GM21723 (cell line): ENCODE measurements around the gene TMEM185B.
"Not testable (repeated sequence)": the region's sequence is repeated elsewhere in the genome, so short reads cannot be mapped to it uniquely, and the experiment has no call there.

Experiments used
- ATAC-seq: cut with Tn5 transposase; IDR thresholded peaks from one replicate; pipeline ENCODE4 v1.9.1; 2021; ENCODE audit warnings: mild to moderate bottlenecking, moderate library complexity; ENCODE audit not compliant: unreplicated experiment

Gene TMEM185B

DNA sequence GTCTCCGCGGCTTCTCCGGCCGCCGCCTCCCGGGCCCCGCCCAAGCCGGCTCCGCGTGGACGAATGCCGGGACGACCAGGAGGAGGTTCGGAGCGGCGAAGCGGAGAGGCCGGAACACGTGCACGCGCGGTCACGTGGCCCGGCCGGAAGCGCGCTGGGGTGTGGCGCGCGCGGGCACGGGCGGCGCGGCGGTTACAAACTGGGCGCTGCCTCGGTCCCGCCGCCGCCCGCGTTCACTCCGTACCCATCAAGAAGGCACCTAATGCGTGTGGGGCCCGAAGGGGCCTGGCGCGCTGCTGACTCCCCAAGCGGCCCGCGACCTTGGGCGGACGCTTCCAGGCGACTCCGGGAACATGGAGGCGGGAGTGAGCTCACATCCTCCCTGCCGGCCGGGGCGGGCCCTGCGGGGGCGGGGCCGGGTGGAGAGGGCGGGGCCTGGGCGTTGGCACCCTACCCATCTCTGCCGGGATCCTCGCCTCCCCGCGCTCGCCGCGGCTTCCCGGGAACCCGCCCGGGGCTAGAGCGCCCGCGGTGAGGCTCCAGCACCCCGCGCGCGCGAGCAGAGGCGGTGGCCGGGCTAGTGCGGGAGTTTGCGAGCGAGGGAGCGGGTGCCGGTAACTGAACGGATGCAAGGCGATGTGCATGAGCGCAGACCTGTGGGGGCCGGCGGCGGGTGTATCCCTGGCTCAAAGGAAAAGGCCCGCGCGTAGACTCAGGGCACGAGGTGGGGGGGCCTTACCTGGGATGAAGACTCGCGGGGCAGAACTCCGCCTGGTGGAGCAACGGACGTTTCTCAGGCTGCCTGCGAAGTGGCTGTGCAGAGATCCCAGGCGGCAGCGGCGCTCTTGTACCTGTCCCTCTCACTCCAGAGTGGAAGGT lies at the start of gene TMEM185B:
Gene TMEM185B (minus strand): TSS at position 367 of the 879 bp plus-strand sequence. CDS start 424 bp downstream, outside the sequence.
- ATAC-seq: peak; percentile 94

DNA sequence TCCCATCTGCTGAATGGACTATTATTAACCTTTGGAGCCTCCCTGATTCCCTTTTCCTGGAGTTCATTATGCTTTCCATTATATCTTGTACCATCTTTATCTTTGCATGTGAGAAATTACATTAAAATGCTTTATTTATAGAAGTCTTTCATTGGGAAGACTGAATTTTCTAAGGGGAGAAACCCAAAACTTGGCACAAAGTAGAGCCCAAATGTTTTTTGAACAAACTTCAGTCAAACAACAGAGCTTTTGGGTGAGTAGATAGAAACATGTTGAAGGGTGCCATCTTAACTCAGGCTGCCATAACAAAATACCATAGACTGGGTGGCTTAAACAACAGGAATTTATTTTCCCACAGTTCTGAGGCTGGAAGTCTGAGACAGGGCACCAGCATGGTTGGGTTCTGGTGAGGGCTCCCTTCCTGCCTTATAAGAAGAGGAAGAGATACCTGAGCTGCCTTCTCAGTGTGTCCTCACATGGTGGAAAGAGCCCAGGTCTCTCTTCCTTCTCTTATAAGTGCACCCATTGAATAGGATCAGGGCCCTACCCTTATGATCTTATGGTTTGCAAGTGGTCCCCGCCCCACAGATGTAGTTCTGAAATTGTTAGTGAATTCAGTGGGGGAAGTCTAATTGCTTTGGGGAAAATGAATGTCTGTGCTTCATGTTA lies 48.6 kb upstream of the TMEM185B start:
- no peak for ATAC-seq

DNA sequence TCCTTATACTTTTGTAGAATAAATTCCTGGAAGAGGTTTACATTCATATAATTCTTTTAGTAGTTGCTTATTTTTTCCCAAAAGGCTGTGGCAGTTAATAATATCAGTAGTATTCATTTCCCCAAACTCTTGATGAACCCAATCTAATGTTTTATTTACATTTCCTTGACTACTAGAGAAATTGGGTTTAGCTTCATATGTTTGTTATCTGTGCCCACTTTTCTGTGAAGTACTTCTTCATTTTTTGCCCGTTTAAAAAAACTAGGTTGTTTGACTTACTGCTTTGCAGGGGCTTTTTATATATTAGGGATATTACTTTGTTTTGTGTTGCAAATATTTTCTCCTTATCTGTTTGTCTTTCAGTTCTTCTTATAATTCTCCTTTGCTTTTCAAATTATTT lies 46.6 kb upstream of the TMEM185B start:
- no peak for ATAC-seq

DNA sequence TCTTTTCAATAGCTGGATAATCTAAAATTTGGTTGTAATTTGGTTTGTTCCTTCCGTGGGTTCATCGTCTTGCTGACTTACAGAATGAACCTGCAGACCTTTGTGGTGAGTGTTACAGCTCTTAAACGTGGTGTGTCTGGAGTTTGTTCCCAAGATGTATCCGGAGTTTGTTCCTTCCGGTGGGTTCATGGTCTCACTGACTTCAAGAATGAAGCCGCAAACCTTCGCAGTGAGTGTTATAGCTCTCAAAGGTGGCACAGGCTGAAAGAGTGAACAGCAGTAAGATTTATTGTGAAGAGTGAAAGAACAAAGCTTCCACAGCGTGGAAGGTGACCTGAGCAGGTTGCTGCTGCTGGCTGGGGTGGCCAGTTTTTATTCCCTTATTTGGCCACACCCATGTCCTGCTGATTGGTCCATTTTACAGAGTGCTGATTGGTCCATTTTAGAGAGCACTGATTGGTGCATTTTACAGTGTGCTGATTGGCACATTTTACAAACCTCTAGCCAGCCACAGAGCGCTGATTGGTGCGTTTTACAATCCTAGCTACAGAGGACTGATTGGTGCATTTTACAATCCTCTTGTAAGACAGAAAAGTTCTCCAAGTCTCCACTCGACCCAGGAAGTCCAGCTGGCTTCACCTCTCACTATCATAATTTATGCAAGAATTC lies 46.0 kb upstream of the TMEM185B start:
- no peak for ATAC-seq

DNA sequence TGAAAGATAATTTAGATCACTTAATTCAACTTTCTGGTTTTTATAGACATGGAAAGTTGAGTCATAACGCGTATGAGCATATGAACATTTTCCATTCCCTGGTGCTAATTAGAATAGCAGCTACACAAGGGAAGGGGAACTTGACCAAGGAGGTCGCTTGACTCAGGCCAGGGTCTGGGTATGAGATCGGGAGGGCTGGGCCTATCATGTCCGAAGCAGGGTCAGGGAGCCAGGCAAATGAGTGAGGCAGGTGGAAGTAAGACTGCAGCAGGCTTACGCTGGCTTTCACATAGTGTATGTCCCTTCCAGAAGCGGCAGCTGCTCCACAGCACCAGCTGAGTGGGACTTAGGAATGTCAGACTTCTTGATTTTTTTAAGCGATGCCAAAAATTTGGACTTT lies 44.1 kb upstream of the TMEM185B start:
- no peak for ATAC-seq

DNA sequence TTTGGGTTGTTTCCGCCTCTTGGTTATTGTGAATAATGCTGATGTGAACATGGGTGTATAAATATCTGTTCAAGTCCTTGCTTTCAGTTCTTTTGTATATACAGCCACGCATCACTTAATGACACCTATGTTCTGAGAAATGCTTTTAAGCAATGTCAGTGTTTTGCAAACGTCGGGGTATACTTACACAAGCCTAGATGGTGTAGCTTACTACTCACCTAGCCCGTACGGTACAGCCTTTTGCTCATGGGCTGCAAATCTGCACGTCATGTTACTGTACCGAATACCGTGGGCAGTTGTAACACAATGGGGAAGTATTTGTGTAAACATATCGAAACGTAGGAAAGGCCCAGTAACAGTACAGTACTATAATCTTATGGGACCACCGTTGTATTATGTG lies 41.8 kb upstream of the TMEM185B start:
- ATAC-seq: peak; percentile 51

DNA sequence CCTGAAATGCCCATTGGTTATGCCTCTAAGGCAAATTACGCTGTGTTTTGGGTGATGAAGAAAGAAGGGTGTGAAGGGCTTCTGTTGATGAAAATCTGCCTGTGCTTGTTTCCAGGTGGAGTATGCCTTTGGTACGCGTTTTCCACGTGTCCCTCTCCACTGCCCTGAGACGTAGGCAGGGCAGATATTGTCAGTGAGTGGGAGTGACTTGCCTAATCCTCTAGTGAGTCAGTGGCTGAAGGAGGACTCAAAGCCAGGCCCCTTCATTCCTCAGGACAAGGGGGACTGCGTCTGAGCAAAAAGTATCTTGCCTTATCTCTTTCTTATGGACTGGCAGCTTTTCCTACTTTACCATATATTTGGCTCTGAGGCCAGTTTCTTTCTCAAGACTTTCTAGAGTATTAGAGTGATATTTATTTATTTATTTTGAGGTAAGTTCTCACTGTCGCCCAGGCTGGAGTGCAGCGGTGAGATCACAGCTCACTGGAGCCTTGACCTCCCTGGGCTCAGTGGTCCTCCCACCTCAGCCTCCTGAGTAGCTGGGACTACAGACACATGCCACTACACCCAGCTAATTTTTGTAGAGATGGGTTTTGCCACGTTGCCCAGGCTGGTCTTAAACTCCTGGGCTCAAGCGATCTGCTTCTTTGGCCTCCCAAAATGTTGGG lies 39.7 kb upstream of the TMEM185B start:
- ATAC-seq: no peak

DNA sequence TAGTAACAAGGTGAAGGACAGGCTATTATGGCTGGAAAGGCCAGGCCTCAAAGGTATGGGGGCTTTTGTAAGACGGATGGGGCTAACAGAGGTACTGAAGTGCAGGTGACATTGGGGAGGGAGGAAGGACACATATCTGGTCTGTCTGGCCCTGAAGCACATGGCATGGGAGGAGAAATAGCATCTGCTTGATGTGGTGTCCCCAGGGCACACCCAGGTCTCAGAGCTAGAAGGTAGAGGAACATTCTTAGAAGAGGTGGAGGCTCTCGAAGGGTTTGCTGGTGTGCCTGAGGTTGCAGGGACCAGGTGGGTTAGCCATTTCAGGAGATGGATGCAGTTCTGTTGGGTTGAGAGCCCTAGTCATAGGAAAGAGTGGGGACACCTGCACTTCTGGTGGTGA lies 39.0 kb upstream of the TMEM185B start:
- ATAC-seq: no peak

DNA sequence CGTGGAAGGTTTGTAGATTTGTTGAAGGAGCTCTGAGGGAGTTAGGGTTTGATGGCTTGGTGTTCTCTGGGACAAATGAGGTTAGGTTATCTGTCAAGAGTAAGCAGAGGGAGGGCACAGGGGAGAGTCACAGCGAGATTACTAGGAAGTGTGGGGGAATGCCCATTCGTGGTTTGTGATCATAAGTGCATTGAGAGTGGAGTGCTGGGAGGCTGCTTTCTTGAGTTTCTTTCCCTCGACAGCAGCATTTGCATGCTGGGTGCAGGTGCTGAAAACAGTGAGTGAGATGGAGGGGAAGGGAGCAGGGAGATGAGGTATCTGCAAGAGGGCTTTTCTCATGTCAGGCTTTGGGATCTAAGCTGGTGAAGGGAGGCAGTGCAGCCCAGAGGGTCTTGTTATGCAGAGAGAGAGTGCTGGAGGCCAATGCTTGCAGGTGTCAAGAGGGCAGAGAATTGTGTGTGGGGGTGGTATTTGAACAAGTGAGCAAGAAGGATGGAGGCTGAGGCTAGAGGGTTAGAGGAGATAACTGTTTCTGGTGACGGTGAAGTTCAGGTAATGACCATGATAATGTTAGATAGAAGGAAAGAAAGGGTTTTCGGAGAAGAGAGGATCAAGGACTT lies 38.3 kb upstream of the TMEM185B start:
- ATAC-seq: peak; percentile 81

DNA sequence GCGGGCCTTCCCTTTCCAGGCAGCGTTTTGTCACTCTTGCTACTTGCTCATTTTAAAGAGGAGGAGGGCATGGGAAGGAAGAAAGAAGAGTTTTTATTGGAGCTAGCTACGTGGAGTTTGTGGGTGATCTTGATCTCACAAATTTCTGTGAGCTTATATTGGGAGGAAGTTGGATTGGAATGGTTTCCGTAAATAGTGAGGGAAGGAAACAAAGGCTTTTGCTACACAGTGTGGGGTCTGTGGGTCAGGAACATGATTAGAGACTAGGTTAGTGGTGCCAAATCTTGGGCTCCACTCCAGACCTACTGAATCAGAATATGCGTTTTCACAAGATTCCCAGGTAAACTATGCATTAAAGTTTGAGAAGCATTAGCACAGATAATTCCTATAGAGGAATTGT lies 37.5 kb upstream of the TMEM185B start:
- no peak for ATAC-seq

DNA sequence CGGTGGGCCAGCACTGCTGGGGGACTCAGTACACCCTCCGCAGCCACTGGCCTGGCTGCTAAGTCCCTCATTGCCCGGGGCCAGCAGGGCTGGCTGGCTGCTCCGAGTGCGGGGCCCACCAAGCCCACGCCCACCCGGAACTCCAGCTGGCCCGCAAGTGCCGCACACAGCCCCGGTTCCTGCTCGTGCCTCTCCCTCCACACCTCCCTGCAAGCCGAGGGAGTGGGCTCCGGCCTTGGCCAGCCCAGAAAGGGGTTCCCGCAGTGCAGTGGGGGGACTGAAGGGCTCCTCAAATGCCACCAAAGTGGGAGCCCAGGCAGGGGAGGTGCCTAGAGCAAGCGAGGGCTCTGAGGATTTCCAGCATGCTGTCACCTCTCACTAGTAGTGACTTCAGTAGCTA lies 36.7 kb upstream of the TMEM185B start:
- ATAC-seq: not testable (repeated sequence)

DNA sequence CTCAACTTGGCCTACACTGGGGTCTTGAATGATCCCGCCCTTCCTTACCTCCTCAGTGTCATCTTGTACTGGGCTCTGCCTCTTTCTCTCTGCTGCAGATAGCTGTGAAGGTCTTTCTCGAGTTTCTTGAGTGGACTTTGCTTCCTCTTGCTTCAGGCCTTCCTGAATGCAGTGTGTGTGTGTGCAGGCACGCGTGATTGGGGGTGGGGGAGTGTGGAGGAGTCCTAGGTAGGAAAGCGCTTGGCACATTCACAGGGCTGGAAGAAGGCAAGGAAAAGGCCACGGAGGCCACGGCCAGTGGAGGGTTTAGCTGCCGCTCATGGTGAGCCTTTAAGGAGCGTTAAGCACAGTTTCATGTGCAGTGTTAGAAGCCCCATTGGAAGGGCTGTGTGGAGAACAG lies 35.0 kb upstream of the TMEM185B start:
- no peak for ATAC-seq

DNA sequence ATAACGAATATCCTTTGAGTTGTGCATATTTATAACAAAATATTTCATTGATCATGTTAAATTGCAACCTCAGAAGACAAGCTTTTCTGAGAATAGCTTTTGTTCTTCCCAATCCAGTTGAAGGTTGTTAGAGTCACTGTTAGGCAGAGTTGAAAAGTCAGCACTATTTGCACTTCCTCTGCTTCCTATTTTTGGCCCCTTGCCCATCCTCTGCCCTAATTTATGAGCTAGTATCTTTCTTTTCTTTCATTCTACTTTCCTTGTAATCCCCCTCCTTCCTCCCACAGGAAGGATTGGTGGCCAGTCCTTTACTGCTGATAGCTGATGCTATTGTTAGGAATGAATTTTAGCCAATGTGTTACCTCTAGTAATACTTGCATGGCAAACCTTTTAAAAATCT lies 34.3 kb upstream of the TMEM185B start:
- ATAC-seq: no peak

DNA sequence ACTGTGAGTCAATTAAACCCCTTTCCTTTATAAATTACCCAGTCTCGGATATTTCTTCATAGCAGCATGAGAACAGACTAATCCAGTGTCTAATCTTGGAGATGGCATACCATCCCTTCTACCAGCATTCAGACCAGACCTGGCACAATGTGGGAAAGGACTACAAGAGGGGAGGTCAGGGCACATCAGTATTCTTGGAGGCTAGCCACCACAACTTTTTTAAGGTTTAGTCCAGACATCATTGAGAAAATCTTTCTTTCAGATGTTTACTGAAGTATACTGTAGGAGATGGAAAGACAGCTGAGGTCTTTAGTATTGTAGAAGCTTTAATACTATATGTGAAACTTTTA lies 33.4 kb upstream of the TMEM185B start:
- no peak for ATAC-seq

DNA sequence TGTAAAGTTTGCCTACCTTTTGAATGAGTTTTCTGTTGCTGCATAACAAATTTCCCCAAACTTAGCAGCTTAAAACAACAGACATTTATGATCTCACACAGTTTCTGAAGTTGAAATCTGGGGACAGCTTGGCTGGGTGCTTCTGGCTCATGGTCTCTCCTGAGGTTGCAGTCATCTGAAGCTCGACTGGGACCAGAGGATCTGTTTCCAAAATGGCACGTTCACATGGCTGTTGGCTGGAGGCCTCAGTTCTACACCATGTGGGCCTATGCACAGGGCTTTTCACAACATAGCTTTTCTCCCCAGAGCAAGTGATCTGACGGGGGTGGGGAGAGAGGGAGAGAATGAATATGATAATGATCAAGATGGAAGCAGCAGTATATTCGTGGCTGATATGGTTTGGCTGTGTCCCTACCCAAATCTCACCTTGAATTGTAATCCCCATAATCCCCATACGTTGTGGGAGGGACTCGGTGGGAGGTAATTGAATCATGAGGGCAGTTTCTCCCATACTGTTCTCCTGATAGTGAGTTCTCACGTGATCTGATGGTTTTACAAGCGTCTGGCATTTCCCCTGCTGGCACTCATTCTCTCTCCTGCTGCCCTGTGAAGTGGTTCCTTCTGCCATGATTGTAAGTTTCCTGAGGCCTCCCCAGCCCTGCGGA lies 32.9 kb upstream of the TMEM185B start:
- no peak for ATAC-seq

DNA sequence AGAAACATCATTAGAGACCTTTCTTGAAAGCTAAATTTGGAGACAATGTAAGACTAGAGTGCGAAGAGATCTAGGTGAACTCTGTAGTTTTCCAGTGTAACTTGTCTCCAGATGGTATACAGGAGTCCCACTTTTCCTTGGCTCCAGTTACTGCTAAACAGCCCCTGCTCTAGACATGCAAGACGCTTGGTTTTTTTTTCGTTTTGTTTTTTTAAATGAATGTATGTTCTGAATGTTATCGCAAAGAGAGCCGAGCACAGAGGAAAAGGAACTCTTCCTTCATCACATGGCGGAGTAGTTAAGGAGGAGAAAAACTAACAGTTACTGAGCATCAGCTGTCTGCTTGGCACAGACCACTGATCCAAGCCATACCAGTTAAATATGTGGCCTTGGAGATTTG lies 31.9 kb upstream of the TMEM185B start:
- ATAC-seq: no peak

DNA sequence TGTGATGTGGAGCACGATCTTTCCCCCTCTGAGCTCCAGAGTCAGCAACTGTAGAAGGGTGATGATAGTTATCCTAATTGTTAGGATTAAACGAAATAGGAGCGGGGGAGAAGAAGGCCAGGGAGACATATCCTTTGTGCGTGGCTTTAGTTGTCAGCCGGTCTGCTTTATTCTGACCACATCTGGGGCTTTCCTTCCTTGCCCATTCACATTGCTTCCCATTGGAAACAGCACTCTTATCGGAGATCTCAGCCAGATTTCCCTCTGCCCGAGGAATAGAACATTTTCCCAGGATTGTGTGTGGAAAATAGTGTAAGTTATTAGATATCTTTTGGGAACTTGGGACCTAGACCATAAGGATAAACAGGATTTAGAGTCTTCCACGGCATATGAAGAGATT lies 31.0 kb upstream of the TMEM185B start:
- ATAC-seq: no peak

DNA sequence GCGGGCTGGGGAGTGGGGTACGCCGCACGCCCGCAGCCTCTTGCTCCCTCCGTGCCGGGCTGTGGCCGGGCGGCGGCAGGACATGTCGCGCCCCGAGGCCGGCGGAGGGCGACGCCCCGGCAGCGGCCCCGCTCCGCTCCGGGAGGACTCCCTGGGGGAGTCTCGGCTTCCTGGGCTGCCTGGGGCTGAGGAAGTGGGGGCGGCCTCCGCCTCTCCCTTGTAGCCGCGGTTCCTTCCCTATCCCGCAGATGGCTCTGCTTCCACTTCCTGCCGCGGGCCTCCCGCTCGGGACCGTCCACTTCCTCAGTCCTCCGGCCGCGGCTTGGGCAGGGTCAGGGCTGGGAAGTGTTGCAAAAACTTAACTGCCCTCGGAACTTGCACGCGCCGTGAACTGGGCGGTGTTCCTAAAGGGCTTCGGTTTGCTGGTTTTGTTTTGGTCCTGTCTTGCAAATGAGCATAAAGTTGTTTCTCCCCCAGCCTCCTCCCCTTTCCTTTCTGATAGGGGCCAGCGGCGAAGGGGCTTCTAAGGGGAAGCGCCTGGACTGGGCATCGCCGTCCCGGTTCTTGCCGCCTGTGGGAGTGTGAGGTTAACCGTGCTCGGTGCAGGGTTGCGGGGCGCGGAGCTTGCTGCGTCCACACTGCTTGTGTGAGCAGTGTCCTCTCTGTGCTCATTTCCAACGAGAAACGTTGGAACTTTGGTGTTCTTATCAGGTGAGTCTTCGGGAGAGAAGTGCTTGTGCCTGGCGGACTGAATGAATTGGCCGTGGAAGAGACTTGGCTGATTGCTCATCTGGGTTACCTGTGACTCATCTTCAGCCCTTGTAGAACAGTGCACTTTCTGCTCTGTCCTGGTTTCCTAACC lies 30.1 kb upstream of the TMEM185B start:
- peak; percentile 40 for ATAC-seq

DNA sequence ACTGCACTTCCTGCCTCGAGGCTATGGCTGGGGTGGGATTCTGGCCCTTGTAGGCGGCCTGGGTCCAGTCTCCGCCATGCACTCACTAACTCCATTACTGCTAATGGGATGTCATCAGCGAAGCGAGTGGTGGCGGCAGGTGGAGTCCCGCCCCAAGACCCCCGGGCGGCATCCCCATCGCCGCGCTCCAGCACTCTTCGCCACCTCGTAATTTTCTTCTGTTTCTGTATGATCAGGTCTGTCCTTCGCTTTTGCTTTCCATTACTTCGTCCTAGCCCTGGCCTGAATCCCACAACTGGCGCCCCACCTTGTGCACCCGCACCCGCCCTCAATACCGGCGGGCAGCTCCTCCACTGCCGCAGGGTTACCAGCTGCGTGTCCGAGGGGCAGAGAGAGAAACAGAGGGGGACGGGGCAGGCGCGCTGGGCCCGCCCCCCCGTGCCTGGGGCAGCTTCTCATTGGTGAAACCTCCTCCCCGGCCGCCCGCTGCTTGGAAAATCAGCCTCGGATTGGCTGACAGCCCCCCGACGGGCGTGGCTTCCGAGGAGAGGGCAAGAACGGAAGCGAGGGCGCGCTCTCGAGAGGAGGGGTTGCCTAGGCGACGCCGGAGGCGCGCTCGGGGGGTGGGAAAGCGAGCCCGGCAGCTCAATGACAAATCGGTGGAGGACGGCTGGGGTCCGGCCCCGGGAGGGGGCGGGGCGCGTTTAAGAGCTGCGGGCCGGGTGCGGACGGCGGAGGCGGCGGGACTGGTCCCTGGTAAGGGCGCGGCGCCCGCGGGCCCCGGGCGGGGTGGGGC lies 29.2 kb upstream of the TMEM185B start, which contains the start of gene RALB:
Gene RALB (plus strand): TSS at position 628 of the 796 bp plus-strand sequence. CDS start 25,813 bp downstream, outside the sequence.
- peak; percentile 95 for ATAC-seq
